GM23338 (cell line): Measurements from ENCODE around the gene RASA3.

Experiments
- CREB1 ChIP-seq: fragments of 250-450 bp; sonication (Bioruptor Pico); IDR thresholded peaks from 2 replicates; pipeline ENCODE4 v1.5.0; 2020; ENCODE audit warnings: low read depth, mild to moderate bottlenecking, moderate library complexity
- CTCF ChIP-seq, 2 experiments: fragments of 200-600 bp in 1 of 2; sonication (generic) in 1 of 2; conservative IDR thresholded peaks; 2 replicates each; pipeline versions ENCODE4 v1.5.1 to v1.6.1; 2016 to 2017; ENCODE audit warnings: antibody characterized with exemption in 2 of 2, low read depth in 2 of 2, mild to moderate bottlenecking in 2 of 2, moderate library complexity in 1 of 2
- ETS1 ChIP-seq: IDR thresholded peaks from 2 replicates; pipeline ENCODE4 v1.6.1; 2016; ENCODE audit warnings: antibody characterized with exemption
- EZH2 ChIP-seq: fragments of 200-600 bp; sonication (generic); IDR thresholded peaks from one replicate; pipeline ENCODE4 v1.8.0; 2017; ENCODE audit warnings: antibody characterized with exemption, mild to moderate bottlenecking, low read depth; ENCODE audit not compliant: unreplicated experiment
- EZH2phosphoT487 ChIP-seq: fragments of 200-600 bp; sonication (generic); IDR thresholded peaks from one replicate; pipeline ENCODE4 v1.8.1; 2018; ENCODE audit warnings: antibody characterized with exemption; ENCODE audit not compliant: unreplicated experiment
- JUNB ChIP-seq: IDR thresholded peaks from one replicate; pipeline ENCODE4 v1.6.1; 2016; ENCODE audit warnings: antibody characterized with exemption; ENCODE audit not compliant: unreplicated experiment
- POLR2AphosphoS5 ChIP-seq: IDR thresholded peaks from 2 replicates; pipeline ENCODE4 v1.6.1; 2016; ENCODE audit warnings: antibody characterized with exemption, low read depth
- REST ChIP-seq: IDR thresholded peaks from one replicate; pipeline ENCODE4 v1.6.1; 2018; ENCODE audit warnings: antibody characterized with exemption; ENCODE audit not compliant: unreplicated experiment

GRCh38 chr13:114112826-114113322, 19.5 kb downstream of the RASA3 start:
- 0 out of 4 replicates have a peak, but pooled peaks of 1 of the 2 experiments have one; percentile 8 for TF ChIP-seq CTCF (conservative IDR thresholded peaks at IDR 0.05; ENCODE audit: low read depth in 2 of 2)
- TF ChIP-seq EZH2 = no peak
- no peak for TF ChIP-seq REST
- TF ChIP-seq EZH2phosphoT487 = no peak
- no peak for TF ChIP-seq POLR2AphosphoS5
- TF ChIP-seq CREB1 = no peak
- no peak for TF ChIP-seq ETS1
- TF ChIP-seq JUNB = no peak
